BE2C (cell line): ENCODE results near the gene ACD.

Source experiments
- DNase-seq: peaks from one replicate; pipeline ENCODE4 v3.0.0-alpha.2; 2020
- H3K27me3 ChIP-seq: fragments of 250-450 bp; sonication (Bioruptor Pico); 2 replicates; pipeline ENCODE4 v1.5.1; 2020; ENCODE audit warnings: mild to moderate bottlenecking
- H3K36me3 ChIP-seq: fragments of 250-450 bp; sonication (Bioruptor Pico); 2 replicates; pipeline ENCODE4 v1.5.1; 2020; ENCODE audit warnings: mild to moderate bottlenecking
- H3K4me1 ChIP-seq: fragments of 250-450 bp; sonication (Bioruptor Pico); 2 replicates; pipeline ENCODE4 v1.5.1; 2020
- H3K4me3 ChIP-seq: 2 replicates; pipeline ENCODE4 v1.5.1; 2011; ENCODE audit warnings: low read depth, low read length
- H3K9me3 ChIP-seq: fragments of 250-450 bp; sonication (Bioruptor Pico); 2 replicates; pipeline ENCODE4 v1.5.1; 2020
- TF ChIP-seq, protein P1 (sequence below): IDR thresholded peaks from 2 replicates; pipeline ENCODE4 v1.5.1; 2012; ENCODE audit warnings: mild to moderate bottlenecking, low read depth, low read length

ACD gene

DNA sequence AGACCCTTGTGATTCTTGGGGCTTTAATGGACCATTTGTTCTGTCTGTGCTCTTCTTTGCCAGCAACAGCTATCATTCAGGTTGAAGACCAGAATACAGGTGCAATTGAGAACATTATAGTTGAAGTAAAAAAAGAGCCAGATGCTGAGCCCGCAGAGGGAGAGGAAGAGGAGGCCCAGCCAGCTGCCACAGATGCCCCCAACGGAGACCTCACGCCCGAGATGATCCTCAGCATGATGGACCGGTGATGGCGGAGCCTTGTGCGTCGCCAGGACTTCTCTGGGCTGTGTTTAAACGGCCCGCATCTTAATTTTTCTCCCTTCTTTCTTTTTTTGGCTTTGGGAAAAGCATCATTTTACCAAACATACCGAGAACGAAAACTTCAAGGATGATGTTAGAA, 22.4 kb downstream of the ACD start:
- Histone ChIP-seq H3K27me3 (no peaks in the 10 kb centered on the region), H3K4me1 (no peaks in the 10 kb centered on the region; the same call in 1 of the 2 replicates), H3K36me3 (peaks cover 60% of the 10 kb centered on the region), H3K9me3 (no peaks in the 10 kb centered on the region), H3K4me3 (no peak overlapping the region)
- TF ChIP-seq, protein P1, sequence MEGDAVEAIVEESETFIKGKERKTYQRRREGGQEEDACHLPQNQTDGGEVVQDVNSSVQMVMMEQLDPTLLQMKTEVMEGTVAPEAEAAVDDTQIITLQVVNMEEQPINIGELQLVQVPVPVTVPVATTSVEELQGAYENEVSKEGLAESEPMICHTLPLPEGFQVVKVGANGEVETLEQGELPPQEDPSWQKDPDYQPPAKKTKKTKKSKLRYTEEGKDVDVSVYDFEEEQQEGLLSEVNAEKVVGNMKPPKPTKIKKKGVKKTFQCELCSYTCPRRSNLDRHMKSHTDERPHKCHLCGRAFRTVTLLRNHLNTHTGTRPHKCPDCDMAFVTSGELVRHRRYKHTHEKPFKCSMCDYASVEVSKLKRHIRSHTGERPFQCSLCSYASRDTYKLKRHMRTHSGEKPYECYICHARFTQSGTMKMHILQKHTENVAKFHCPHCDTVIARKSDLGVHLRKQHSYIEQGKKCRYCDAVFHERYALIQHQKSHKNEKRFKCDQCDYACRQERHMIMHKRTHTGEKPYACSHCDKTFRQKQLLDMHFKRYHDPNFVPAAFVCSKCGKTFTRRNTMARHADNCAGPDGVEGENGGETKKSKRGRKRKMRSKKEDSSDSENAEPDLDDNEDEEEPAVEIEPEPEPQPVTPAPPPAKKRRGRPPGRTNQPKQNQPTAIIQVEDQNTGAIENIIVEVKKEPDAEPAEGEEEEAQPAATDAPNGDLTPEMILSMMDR = no peak
- no peak for DNase-seq

DNA sequence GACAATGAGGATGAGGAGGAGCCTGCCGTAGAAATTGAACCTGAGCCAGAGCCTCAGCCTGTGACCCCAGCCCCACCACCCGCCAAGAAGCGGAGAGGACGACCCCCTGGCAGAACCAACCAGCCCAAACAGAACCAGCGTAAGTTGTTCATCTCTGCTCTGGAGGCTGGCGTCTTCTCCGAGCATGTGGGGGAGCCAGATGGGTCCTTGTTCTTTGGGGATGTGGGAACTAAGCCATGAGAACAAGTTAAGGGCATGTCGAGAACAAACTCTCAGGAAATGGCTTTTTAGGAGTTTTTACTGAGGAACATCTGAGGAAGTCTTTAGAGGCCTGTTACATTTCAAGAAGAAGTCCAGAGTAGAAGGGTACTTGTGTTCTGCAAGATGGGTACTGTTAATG, 23.3 kb downstream of the ACD start:
- H3K9me3 ChIP-seq = no peaks in the 10 kb centered on the region
- H3K36me3 ChIP-seq = peaks cover 66% of the 10 kb centered on the region
- TF ChIP-seq, protein P1 = no peak
- DNase-seq = no peak
- H3K27me3 ChIP-seq = no peaks in the 10 kb centered on the region
- no peaks in the 10 kb centered on the region; the same call in 1 of the 2 replicates for H3K4me1 ChIP-seq
- no peak overlapping the region for H3K4me3 ChIP-seq

DNA sequence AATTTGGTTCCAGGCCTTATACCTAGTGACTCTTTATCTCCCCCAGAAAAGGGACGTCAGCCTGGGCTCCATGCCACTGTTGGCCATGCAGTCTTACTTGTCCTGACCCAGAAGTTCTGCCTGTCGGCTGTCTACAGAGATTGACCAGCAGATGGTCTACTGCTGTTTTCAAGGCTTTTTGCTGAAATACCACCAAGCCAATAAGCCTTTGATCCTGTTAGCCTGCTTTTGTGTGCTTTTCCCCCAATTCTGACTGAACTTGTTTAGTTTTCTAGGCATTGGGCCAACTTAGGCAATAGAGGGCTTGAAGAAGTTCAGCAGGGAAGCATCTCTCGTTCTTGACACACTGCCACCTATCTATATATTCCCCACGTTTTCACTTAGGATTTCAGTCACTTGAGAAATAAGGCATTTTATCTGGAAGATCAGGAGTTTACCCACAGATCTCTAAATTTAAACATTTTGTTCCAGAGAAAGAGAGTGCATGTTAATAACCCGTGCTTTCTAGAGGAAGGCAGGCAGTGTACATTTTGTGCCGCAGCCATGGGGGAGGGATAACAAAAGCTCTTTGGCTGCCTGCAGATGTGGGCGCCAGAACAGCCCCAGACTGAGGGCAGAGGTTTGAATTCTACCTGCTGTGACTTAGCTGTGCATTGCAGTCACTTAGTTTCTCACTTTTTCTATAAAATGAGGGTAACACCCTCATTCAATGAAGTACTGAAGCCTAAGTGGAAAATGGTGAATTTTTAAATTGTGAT, 27.5 kb downstream of the ACD start:
- H3K27me3 ChIP-seq = no peaks in the 10 kb centered on the region
- H3K36me3 ChIP-seq = peaks cover 59% of the 10 kb centered on the region
- no peak for DNase-seq
- H3K4me1 ChIP-seq = no peaks in the 10 kb centered on the region
- H3K4me3 ChIP-seq = no peak overlapping the region
- TF ChIP-seq, protein P1 = no peak
- no peaks in the 10 kb centered on the region for H3K9me3 ChIP-seq

DNA sequence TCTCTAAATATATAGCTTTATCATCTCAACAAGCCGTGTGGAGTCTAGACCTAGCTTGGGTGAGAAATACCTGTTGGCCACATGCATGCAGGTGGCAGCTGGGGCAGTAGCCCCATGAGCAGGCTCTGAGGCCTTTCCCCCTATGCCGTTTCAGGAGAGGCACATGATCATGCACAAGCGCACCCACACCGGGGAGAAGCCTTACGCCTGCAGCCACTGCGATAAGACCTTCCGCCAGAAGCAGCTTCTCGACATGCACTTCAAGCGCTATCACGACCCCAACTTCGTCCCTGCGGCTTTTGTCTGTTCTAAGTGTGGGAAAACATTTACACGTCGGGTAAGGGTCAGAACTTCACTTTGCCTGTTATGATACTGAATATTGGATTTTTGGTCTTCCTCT, 31.8 kb downstream of the ACD start:
- Histone ChIP-seq H3K27me3 (no peaks in the 10 kb centered on the region), H3K4me3 (no peak overlapping the region), H3K9me3 (no peaks in the 10 kb centered on the region), H3K4me1 (no peaks in the 10 kb centered on the region), H3K36me3 (peaks cover 62% of the 10 kb centered on the region)
- TF ChIP-seq, protein P1 = no peak
- no peak for DNase-seq

DNA sequence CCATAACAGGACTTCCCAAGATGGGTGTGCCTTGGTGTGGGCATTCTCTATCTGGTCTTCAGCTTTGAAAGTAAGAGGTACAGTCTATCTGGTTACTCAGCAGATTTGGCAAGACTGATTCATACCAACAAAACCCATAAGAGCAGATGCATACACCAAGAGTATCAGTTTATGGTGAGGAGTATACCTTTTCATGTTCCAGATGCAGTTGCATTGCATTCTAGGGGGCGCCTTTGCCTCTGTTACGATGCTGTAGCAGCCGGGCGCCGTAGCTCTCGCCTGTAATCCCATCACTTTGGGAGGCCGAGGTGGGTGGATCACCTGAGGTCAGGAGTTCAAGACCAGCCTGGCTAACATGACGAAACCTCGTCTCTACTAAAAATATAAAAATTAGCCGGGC, 46.3 kb downstream of the ACD start:
- no peaks in the 10 kb centered on the region for H3K9me3 ChIP-seq
- H3K4me1 ChIP-seq = no peaks in the 10 kb centered on the region
- DNase-seq = peak; percentile 30
- H3K36me3 ChIP-seq = peaks cover 82% of the 10 kb centered on the region
- TF ChIP-seq, protein P1 = peak; percentile 38
- H3K4me3 ChIP-seq = no peak overlapping the region
- no peaks in the 10 kb centered on the region for H3K27me3 ChIP-seq

DNA sequence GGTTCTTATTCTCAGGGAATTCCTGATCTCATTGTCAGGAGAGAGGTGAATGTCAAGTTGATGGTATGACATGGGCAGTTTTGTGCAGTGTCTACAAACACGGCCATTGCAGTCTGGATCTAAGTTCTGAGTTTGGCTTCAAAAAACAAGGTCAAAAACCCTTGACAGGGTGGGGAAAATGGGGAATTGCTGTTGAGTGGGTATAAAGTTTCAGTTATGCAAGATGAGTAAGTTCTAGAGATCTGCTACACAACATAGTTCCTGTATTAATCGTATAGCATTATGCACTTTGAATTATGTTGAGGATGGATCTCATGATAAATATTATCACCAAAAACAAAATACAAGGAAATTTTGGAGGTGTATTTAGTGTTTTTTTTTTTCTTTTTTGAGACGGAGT, 51.7 kb downstream of the ACD start:
- peaks cover 35% of the 10 kb centered on the region for H3K36me3 ChIP-seq
- no peak overlapping the region for H3K4me3 ChIP-seq
- TF ChIP-seq, protein P1 = no peak
- no peak for DNase-seq
- no peaks in the 10 kb centered on the region for H3K4me1 ChIP-seq
- no peaks in the 10 kb centered on the region for H3K27me3 ChIP-seq
- H3K9me3 ChIP-seq = no peaks in the 10 kb centered on the region
